ENCODE measurements around the gene SIL1. TPM values are rescaled to one million over a fixed set of nuclear protein-coding genes. Genes with fewer than 3 reads are reported as not detected.

Gene SIL1
- total RNA-seq, 3 donors from 2014 or later (not counting 1 experiment from before 2014, with no cell fraction given), result 16.9 to 22.5 (median 22.4) TPM

GRCh38 chr5:139215107-139215975 is 17.2 kb upstream of the SIL1 start:
- no peak overlapping the region for H3K27ac Mint-ChIP-seq
- ATAC-seq (no peak), DNase-seq (no peak)
- no peaks in the 10 kb centered on the region for H3K36me3 Mint-ChIP-seq
- Histone ChIP-seq H3K9me3 (ENCODE audit: control insufficient read depth, insufficient read depth, low read length) (no peaks in the 10 kb centered on the region), H3K4me3 (ENCODE audit: low read length) (no peak overlapping the region), H3K36me3 (ENCODE audit: control insufficient read depth, insufficient read depth, low read length) (no peaks in the 10 kb centered on the region), H3K27ac (ENCODE audit: low read length) (no peak overlapping the region), H3K27me3 (ENCODE audit: control insufficient read depth, insufficient read depth, low read length) (no peaks in the 10 kb centered on the region), H3K4me1 (ENCODE audit: control insufficient read depth, insufficient read depth, low read length) (no peaks in the 10 kb centered on the region)
- H3K9me3 Mint-ChIP-seq, result no peaks in the 10 kb centered on the region
- WGBS (ENCODE audit: insufficient coverage), result 80% methylated on average over 14 of the region's 15 CpGs
- intact Hi-C loops (cut with micrococcal nuclease), result no loop called here
- no peaks in the 10 kb centered on the region for H3K4me1 Mint-ChIP-seq
- no peak overlapping the region for H3K4me3 Mint-ChIP-seq
- peaks cover 0 to 3% of the 10 kb centered on the region in 2 donors for H3K27me3 Mint-ChIP-seq (ENCODE audit: low read depth in 2 of 2)
- TF ChIP-seq CTCF (IDR thresholded peaks at IDR 0.05), result no peak

GRCh38 chr5:139214646-139215045 is 16.5 kb upstream of the SIL1 start:
- WGBS (ENCODE audit: insufficient coverage), result 100% methylated on average over 2 of the region's 2 CpGs
- H3K4me1 ChIP-seq (ENCODE audit: control insufficient read depth, insufficient read depth, low read length), result no peaks in the 10 kb centered on the region
- no peaks in the 10 kb centered on the region for H3K9me3 Mint-ChIP-seq
- H3K4me1 Mint-ChIP-seq, result no peaks in the 10 kb centered on the region
- H3K27me3 ChIP-seq (ENCODE audit: control insufficient read depth, insufficient read depth, low read length), result no peaks in the 10 kb centered on the region
- H3K27ac ChIP-seq (ENCODE audit: low read length), result no peak overlapping the region
- DNase-seq (no peak), ATAC-seq (no peak)
- no peak overlapping the region for H3K4me3 ChIP-seq (ENCODE audit: low read length)
- no peak overlapping the region for H3K4me3 Mint-ChIP-seq
- H3K36me3 ChIP-seq (ENCODE audit: control insufficient read depth, insufficient read depth, low read length), result no peaks in the 10 kb centered on the region
- no peaks in the 10 kb centered on the region for H3K9me3 ChIP-seq (ENCODE audit: control insufficient read depth, insufficient read depth, low read length)
- H3K27me3 Mint-ChIP-seq (ENCODE audit: low read depth in 2 of 2), result peaks cover 0 to 3% of the 10 kb centered on the region in 2 donors
- no peaks in the 10 kb centered on the region for H3K36me3 Mint-ChIP-seq
- intact Hi-C loops (cut with micrococcal nuclease), result no loop called here
- TF ChIP-seq CTCF (IDR thresholded peaks at IDR 0.05), result no peak
- H3K27ac Mint-ChIP-seq, result no peak overlapping the region

GRCh38 chr5:139212906-139213305 is 14.7 kb upstream of the SIL1 start:
- Mint-ChIP-seq H3K9me3 (no peaks in the 10 kb centered on the region), H3K4me1 (no peaks in the 10 kb centered on the region), H3K36me3 (no peaks in the 10 kb centered on the region), H3K27me3 (ENCODE audit: low read depth in 2 of 2) (peaks cover 0 to 3% of the 10 kb centered on the region in 2 donors), H3K27ac (no peak overlapping the region), H3K4me3 (no peak overlapping the region)
- no peaks in the 10 kb centered on the region for H3K4me1 ChIP-seq (ENCODE audit: control insufficient read depth, insufficient read depth, low read length)
- no peaks in the 10 kb centered on the region for H3K36me3 ChIP-seq (ENCODE audit: control insufficient read depth, insufficient read depth, low read length)
- no peak for TF ChIP-seq CTCF (IDR thresholded peaks at IDR 0.05)
- ATAC-seq (no peak), DNase-seq (no peak)
- no peaks in the 10 kb centered on the region for H3K27me3 ChIP-seq (ENCODE audit: control insufficient read depth, insufficient read depth, low read length)
- H3K4me3 ChIP-seq (ENCODE audit: low read length), result no peak overlapping the region
- H3K9me3 ChIP-seq (ENCODE audit: control insufficient read depth, insufficient read depth, low read length), result no peaks in the 10 kb centered on the region
- no peak overlapping the region for H3K27ac ChIP-seq (ENCODE audit: low read length)
- WGBS (ENCODE audit: insufficient coverage), result 88% methylated on average over 2 of the region's 2 CpGs
- intact Hi-C loops (cut with micrococcal nuclease), result no loop called here

All from natural killer cell (primary cell).